OCI-LY3 (cell line): Measurements from ENCODE around the gene HEG1.

Experiments used
- H2AFZ ChIP-seq: fragments of 200-600, 300-600 bp; shearing (Covaris generic); 2 replicates; pipeline ENCODE4 v1.6.0; 2014; ENCODE audit warnings: antibody characterized with exemption, low read depth, low read length
- H3K27ac ChIP-seq: fragments of 200-600, 300-600 bp; sonication (generic); 2 replicates; pipeline ENCODE4 v1.5.1; 2014; ENCODE audit warnings: mild to moderate bottlenecking, low read length, moderate library complexity, mixed read lengths
- H3K27me3 ChIP-seq: fragments of 200-600, 300-600 bp; sonication (generic); 2 replicates; pipeline ENCODE4 v1.6.1; 2014; ENCODE audit warnings: low read depth, low read length, mixed read lengths
- H3K36me3 ChIP-seq: fragments of 200-600, 300-600 bp; sonication (generic); replicated peaks from 2 replicates; pipeline ENCODE3; 2014; ENCODE audit warnings: low read depth, low read length, mixed read lengths
- H3K4me1 ChIP-seq: fragments of 300-600, 200-600 bp; sonication (generic); 2 replicates; pipeline ENCODE4 v1.6.1; 2014; ENCODE audit warnings: low read length, mixed read lengths
- H3K4me2 ChIP-seq: fragments of 200-600, 300-600 bp; sonication (generic); 2 replicates; pipeline ENCODE4 v1.6.1; 2014; ENCODE audit warnings: low read length, mixed read lengths
- H3K4me3 ChIP-seq: fragments of 300-600, 200-600 bp; sonication (generic); 2 replicates; pipeline ENCODE4 v1.5.1; 2014; ENCODE audit warnings: antibody characterized with exemption, mild to moderate bottlenecking, low read length, moderate library complexity
- H3K79me2 ChIP-seq: fragments of 300-600, 200-600 bp; shearing (Covaris generic); 2 replicates; pipeline ENCODE4 v1.6.1; 2014; ENCODE audit warnings: mild to moderate bottlenecking, low read length, mixed read lengths
- H3K9ac ChIP-seq: fragments of 300-600, 200-600 bp; shearing (Covaris generic); 2 replicates; pipeline ENCODE4 v1.6.0; 2014; ENCODE audit warnings: mild to moderate bottlenecking, low read length, moderate library complexity
- H3K9me3 ChIP-seq: fragments of 200-600, 300-600 bp; shearing (Covaris generic); 2 replicates; pipeline ENCODE4 v1.6.1; 2014; ENCODE audit warnings: low read length, mixed read lengths; ENCODE audit not compliant: insufficient read depth
- H4K20me1 ChIP-seq: fragments of 200-600, 300-600 bp; sonication (generic); 2 replicates; pipeline ENCODE4 v1.6.1; 2016; ENCODE audit warnings: low read length, mixed read lengths; ENCODE audit not compliant: insufficient read depth
- EZH2phosphoT487 ChIP-seq: fragments of 200-600 bp; shearing (Covaris generic); IDR thresholded peaks from 2 replicates; pipeline ENCODE4 v1.6.1; 2018; ENCODE audit warnings: antibody characterized with exemption, mixed run types, low read depth
- TF ChIP-seq, protein P1 (sequence below): fragments of 200-600, 300-600 bp; sonication (generic); IDR thresholded peaks from 2 replicates; pipeline ENCODE4 v1.5.1; 2014; ENCODE audit warnings: antibody characterized with exemption, low read length, low read depth

The HEG1 gene

DNA sequence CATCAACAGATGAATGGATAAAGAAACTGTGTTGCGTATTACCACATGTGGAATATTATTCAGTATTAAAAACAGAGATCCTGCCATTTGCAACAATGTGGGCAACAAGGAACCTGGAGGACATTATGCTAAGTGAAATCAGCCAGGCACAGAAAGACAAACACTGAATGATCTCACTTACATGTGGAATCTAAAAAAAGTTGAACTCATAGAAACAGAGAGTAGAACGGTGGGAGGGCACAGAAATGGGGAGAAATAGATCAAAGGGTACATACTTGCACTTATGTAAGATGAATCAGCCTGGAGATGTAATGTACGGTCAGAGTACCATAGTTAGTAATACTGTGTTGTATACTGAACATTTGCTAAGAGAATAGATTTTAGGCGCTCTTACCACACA is 91.4 kb downstream of the HEG1 start:
- no peak overlapping the region for H2AFZ ChIP-seq

GRCh38 chr3:124963755-124964154 is 92.0 kb downstream of the HEG1 start:
- H3K36me3 ChIP-seq, result no peaks in the 10 kb centered on the region
- H3K9me3 ChIP-seq, result no peaks in the 10 kb centered on the region
- peaks cover 8% of the 10 kb centered on the region; the same call in 1 of the 2 replicates for H3K4me1 ChIP-seq
- H2AFZ ChIP-seq, result no peak overlapping the region
- no peak overlapping the region for H3K4me3 ChIP-seq
- no peak overlapping the region for H3K4me2 ChIP-seq
- H4K20me1 ChIP-seq, result no peaks in the 10 kb centered on the region
- H3K79me2 ChIP-seq, result no peaks in the 10 kb centered on the region
- no peak for TF ChIP-seq EZH2phosphoT487
- TF ChIP-seq, protein P1, sequence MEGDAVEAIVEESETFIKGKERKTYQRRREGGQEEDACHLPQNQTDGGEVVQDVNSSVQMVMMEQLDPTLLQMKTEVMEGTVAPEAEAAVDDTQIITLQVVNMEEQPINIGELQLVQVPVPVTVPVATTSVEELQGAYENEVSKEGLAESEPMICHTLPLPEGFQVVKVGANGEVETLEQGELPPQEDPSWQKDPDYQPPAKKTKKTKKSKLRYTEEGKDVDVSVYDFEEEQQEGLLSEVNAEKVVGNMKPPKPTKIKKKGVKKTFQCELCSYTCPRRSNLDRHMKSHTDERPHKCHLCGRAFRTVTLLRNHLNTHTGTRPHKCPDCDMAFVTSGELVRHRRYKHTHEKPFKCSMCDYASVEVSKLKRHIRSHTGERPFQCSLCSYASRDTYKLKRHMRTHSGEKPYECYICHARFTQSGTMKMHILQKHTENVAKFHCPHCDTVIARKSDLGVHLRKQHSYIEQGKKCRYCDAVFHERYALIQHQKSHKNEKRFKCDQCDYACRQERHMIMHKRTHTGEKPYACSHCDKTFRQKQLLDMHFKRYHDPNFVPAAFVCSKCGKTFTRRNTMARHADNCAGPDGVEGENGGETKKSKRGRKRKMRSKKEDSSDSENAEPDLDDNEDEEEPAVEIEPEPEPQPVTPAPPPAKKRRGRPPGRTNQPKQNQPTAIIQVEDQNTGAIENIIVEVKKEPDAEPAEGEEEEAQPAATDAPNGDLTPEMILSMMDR, result no peak
- peaks cover 10% of the 10 kb centered on the region; the same call in 1 of the 2 replicates for H3K27me3 ChIP-seq
- no peak overlapping the region for H3K9ac ChIP-seq
- H3K27ac ChIP-seq, result no peak overlapping the region

More for the DNA sequence above, 91.4 kb downstream of the HEG1 start:
- Histone ChIP-seq H3K36me3 (no peaks in the 10 kb centered on the region), H3K27me3 (peaks cover 10% of the 10 kb centered on the region; the same call in 1 of the 2 replicates), H3K9ac (no peak overlapping the region), H3K27ac (no peak overlapping the region), H3K79me2 (no peaks in the 10 kb centered on the region), H3K9me3 (no peaks in the 10 kb centered on the region), H3K4me2 (no peak overlapping the region), H3K4me3 (no peak overlapping the region), H4K20me1 (no peaks in the 10 kb centered on the region), H3K4me1 (peaks cover 8% of the 10 kb centered on the region; the same call in 1 of the 2 replicates)
- TF ChIP-seq, protein P1, result no peak
- TF ChIP-seq EZH2phosphoT487, result no peak

- Histone ChIP-seq H3K4me3 (no peak overlapping the region), H4K20me1 (no peaks in the 10 kb centered on the region), H3K79me2 (no peaks in the 10 kb centered on the region), H3K4me2 (no peak overlapping the region), H3K36me3 (no peaks in the 10 kb centered on the region), H2AFZ (no peak overlapping the region), H3K27ac (no peak overlapping the region), H3K9me3 (no peaks in the 10 kb centered on the region), H3K9ac (no peak overlapping the region), H3K4me1 (peaks cover 8% of the 10 kb centered on the region; the same call in 1 of the 2 replicates), H3K27me3 (peaks cover 10% of the 10 kb centered on the region; the same call in 1 of the 2 replicates)
- no peak for TF ChIP-seq EZH2phosphoT487
- TF ChIP-seq, protein P1, result no peak
Observed at GRCh38 chr3:124962403-124962940, 93.3 kb downstream of the HEG1 start.

DNA sequence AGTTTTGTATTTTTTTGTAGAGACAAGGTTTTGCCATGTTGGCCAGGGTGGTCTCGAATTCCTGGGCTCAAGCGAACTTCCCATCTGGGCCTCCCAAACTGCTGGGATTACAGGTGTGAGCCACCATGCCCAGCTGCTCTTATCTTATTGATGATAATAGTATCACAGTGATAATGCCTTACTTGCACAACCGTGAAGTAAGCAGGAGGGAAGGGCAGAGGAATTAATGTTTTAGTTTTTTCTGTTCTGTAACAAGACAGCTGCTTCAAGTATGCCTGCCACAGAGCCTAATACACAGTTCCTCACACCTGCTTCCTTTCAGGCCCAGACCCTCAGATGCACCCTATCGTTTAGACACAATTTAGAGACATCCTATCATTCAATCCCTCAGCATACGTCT is 95.1 kb downstream of the HEG1 start:
- Histone ChIP-seq H3K27ac (no peak overlapping the region), H3K36me3 (no peaks in the 10 kb centered on the region), H3K4me1 (peaks cover 6% of the 10 kb centered on the region; the same call in 1 of the 2 replicates), H4K20me1 (no peaks in the 10 kb centered on the region), H3K9ac (no peak overlapping the region), H2AFZ (no peak overlapping the region), H3K4me2 (no peak overlapping the region), H3K4me3 (no peak overlapping the region), H3K79me2 (no peaks in the 10 kb centered on the region), H3K9me3 (no peaks in the 10 kb centered on the region), H3K27me3 (peaks cover 10% of the 10 kb centered on the region; the same call in 1 of the 2 replicates)
- TF ChIP-seq, protein P1, result no peak
- no peak for TF ChIP-seq EZH2phosphoT487
